HUDEP-2 (cell line): ENCODE data around the gene JOSD2.
A peak's percentile ranks its signal among the peaks of the same experiment; 100 is the strongest.
"Not testable (repeated sequence)": the region's sequence is repeated elsewhere in the genome, so short reads cannot be mapped to it uniquely, and the experiment has no call there.

Experiments used
- DNase-seq, 76 experiments: peaks; one replicate each; lab custom pipeline; 2025; ENCODE audit not compliant: unreplicated experiment in 76 of 76; lab: John Stamatoyannopoulos, UW

Gene JOSD2

GRCh38 chr19:50478901-50479715, 31.9 kb downstream of the JOSD2 start:
- DNase-seq: peak in 52 of 76 experiments; percentile 17 to 86 (median 50)

DNA sequence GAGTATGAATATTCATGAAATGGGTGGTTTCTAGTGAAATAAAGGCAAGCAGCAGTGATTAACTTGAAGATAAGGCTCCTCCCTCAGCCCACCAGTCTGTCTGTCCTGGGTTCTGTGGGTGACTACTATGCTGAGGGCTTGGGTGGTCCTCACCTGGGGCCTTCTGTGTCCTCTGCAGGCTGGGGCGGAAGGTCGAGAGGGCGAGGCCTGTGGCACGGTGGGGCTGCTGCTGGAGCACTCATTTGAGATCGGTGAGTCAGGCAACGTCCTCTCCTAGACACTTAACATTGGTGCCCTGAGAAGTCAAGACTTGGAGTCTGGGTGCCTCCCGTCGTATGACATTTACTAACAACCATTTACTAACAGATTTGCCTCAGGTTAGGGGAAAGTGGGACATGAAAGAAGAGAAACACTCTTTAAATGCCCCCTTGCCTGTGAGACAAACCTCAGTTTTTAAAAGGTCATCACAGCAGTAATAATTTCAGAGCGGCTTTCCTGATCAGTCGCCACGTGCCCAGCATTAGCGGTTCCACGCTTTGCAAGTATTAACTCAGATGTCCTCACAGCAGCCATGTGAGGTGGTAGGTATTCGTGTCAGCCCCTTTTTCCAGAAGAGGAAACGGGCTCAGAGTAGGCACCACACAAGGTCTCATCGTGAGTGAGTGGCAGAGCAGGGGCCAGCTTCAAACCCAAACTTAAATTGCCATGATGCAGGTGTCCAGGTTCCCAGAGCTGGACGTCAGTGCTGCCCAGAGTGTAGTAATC, 33.1 kb downstream of the JOSD2 start:
- no peak for DNase-seq

GRCh38 chr19:50476907-50477238, 34.1 kb downstream of the JOSD2 start:
- peak in 3 of 76 experiments; percentile 29 to 41 (median 41) for DNase-seq

DNA sequence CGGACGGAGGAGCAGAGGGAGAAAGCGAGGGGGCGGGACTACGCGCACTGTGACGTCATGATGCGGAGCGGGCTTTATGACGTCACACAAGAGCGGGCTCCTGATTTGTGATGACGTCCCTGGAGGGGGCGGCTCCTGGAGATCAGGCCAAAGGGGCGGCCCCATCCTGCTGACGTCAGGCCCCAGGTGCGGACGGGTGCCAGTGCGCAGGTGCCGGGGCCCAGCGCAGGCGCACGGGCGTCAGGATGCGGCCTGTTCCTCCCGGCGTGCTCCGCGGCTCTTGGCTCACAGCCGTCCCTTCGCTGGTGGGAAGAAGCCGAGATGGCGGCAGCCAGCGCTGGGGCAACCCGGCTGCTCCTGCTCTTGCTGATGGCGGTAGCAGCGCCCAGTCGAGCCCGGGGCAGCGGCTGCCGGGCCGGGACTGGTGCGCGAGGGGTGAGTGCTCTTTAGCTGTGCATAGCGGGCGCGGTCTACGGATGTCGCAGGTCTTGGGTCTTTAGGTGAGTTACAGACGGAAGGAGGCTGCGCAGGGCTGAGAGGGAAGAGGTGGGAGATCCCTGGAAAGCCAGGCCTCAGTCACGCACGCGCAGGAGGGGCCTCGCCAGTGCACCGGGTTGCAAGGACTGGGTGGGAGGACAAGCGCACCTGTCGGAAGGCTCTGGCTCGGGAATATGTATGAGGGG, 34.6 kb downstream of the JOSD2 start, which contains the start of the genes EMC10 and GARIN5A:
Gene EMC10, plus strand, starts transcription at position 284 of the 683 bp plus-strand sequence. Its CDS starts 38 bp downstream, at position 322.
Gene GARIN5A, minus strand, starts transcription at position 625 of the 683 bp plus-strand sequence. Its CDS starts 460 bp downstream, at position 165.
- peak in 74 of 76 experiments; percentile 57 to 94 (median 86) for DNase-seq

DNA sequence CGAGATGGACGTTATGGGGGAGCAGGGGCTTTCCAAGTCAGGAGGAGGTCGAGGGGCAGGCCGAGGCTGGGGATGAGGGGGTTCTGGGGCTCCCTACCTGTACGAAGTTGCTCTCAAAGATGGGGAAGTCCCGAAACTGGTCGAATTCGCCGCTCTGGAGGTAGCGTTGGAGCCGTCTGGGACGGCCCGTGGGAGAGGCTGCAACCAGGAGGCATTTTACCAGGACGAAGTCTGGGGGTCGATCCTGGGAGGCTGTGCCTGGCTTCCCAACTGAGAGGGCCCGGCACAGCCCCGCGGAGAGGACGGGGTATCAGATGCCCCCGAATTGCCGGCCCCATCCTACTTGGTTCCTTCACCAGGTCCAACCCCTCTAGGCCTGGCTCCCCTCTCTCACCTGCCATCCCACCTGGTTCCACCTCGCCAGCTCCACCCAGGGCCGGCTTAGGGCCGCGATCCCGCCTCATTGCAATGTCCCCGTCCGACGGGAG, 35.2 kb downstream of the JOSD2 start:
- DNase-seq: no peak

DNA sequence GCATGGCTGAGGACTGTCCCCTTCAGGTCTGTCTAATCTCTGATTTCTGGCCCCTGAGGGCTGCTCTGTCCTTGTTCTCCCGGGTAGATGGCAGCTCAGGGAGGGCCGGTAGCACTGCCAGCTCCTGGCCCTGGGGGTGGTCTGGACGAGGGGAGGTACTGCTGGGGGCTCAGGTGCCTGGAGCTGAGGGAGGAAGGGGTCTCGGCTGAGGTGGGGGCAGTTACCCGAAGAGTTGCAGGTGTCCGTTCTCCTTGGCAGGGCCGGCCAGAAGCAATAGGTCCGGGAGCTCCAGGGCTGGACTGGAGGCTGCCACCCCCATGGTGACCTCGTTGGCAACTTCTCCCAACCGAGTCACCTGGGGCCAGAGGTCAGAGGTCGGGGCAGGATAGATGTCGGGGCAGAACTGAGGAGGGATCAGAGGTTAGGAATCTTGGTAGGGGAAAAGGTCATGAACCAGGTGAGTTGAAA, 35.9 kb downstream of the JOSD2 start:
- DNase-seq: no peak

GRCh38 chr19:50473336-50473735, 37.7 kb downstream of the JOSD2 start:
- not testable (repeated sequence) for DNase-seq

DNA sequence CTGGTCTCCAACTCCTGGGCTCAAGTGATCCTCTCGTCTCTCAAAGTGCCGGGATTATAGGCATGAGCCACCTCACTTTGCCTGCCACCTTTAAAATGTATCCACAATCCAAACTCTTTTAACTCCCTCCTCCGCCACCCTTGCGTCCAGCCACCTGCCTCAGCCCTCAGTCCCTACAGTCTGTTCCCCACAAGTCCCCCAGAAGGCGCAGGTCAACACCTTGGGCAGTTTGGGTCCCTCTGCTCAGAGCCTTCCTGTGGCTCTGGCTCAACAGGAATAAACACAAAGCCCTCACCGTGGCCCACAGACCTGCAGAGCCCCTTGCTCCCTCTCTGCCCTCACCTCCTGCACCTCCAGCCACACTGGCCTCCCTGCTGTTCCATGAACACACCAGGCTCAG, 42.2 kb downstream of the JOSD2 start:
- peak in 26 of 76 experiments; percentile 9 to 43 (median 22) for DNase-seq

GRCh38 chr19:50467566-50467965, 43.4 kb downstream of the JOSD2 start:
- no peak for DNase-seq

- DNase-seq: peak in 4 of 76 experiments; percentile 43 to 81 (median 71)
Observed at GRCh38 chr19:50466706-50467039, 44.3 kb downstream of the JOSD2 start.

DNA sequence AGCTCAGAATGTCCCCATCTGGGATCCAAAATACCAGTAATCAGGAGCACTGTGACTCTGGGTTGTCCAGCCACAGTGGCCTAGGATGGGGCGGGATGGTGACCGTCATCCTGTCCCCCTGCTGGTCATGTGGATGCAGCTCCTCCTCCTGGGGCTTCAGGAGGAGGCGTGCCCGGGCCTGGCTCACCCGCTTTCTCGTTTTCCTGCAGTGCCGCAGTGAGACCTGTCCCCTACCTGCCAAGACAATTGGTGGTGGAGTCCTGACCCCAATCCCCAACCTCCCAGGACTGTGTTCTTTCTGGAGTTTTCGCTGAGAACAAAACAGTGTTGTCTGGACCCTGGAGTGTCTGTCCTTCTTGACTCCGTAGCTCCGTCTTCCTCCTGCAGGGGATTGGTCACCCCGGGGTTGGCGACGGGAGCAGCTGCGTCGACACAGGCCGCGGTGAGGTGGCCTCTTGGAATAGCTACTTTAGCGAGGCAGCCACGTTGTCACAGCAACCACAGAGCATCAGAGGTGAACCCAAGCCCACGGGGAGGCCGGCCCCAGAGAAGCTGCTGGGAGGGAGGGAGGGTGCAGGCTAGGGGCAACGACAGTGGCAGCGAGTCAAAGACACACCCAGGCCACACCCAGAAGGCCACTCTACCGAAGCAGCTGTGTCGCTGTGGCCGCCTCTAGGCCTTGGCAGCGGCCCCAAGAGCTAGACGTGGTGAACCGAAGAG, 44.8 kb downstream of the JOSD2 start:
- peak in 73 of 76 experiments; percentile 63 to 94 (median 87) for DNase-seq

- DNase-seq: no peak
Observed at GRCh38 chr19:50465000-50465399, 46.0 kb downstream of the JOSD2 start.

- no peak for DNase-seq
Observed at GRCh38 chr19:50464348-50464747, 46.6 kb downstream of the JOSD2 start.

- no peak for DNase-seq
Observed at GRCh38 chr19:50462970-50463369, 48.0 kb downstream of the JOSD2 start.

DNA sequence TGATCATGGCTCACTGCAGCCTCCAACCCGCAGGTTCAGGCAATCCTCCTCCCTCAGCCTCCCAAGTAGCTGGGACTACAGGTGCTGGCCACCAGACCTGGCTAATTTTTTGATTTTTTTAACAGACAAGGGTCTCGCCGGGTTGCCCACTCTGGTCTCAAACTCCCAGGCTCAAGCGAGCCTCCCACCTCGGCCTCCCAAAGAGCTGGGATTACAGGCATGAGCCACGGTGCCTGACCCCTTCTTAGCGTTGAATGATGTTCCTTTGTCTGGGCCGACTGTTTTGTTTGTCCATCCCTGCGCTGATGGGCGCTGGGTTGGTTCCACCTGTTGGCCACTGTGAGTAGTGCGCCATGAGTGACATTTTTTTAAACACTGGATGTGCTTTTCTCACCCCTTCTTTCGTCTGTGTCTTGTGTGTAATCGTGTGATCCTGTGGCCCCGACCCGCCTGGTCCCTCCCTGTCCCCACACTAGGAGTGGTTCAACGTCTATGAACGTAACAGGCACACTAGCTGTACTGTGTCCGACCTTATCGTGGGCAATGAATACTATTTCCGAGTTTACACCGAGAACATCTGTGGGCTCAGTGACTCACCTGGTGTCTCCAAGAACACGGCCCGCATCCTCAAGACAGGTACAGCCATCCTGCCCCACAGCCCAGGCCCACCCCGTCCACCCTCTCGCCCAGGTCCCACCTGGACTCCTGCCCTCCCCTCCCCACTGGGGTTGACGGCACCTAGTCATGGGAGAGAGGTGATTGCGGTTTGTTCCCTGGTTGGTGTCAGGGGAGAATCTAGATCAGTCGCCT, 49.7 kb downstream of the JOSD2 start:
- peak in 67 of 76 experiments; percentile 14 to 83 (median 61) for DNase-seq

DNA sequence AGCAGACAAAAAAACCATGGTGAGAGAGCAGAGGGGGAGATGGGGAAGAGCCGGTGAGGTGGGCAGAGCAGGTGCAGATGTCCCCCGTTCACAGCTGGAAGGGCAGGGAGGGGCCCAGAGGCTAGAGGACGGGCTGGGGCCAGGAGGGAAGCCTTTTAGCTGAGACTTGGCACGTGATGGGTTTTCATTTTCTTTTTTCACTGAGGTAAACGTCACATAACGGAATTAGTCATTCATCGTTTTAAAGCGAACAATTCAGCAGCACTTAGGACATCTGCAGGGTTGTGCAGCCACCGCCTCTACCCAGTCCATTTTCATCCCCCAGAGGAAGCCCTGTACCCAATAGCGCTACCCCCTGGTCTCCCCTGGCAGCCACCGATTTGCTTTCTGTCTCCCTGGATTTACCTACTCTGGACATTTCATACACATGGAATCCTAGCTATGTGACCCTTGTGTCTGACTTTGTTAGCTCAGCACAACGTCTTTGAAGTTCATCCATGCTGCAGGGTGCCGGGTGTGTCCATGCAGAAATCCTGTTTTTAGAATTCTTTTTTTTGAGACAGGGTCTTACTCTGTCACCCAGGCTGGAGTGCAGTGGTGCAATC, 50.7 kb downstream of the JOSD2 start:
- DNase-seq: peak in 2 of 76 experiments; percentile 10 to 23

GRCh38 chr19:50459638-50460037, 51.4 kb downstream of the JOSD2 start:
- no peak for DNase-seq

DNA sequence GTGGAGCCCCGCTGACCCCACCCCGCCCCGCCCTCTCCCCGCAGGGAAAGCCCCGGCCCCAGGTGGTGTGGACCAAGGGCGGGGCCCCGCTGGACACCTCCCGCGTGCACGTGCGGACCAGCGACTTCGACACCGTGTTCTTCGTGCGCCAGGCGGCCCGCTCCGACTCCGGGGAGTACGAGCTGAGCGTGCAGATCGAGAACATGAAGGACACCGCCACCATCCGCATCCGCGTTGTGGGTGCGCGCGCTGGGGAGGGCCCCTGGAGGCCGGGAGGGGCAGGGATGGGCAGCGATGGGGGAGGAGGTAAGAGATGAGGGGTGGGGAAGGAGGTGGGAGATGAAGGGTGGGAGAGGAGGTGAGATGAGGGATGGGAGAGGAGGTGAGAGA, 51.9 kb downstream of the JOSD2 start:
- DNase-seq: no peak
